GM18502 (cell line): Measurements from ENCODE around the gene ATP6V1B1.

ENCODE experiments used
- ATAC-seq: cut with Tn5 transposase; IDR thresholded peaks from one replicate; pipeline ENCODE4 v1.9.1; 2021; ENCODE audit warnings: mild to moderate bottlenecking; ENCODE audit not compliant: unreplicated experiment, poor library complexity

Gene ATP6V1B1

GRCh38 chr2:70923378-70924015, 12.2 kb upstream of the ATP6V1B1 start:
- no peak for ATAC-seq

GRCh38 chr2:70926042-70926441, 9.7 kb upstream of the ATP6V1B1 start:
- no peak for ATAC-seq

- no peak for ATAC-seq
Measured at GRCh38 chr2:70927138-70927537, 8.6 kb upstream of the ATP6V1B1 start.

- ATAC-seq, result no peak
Measured at GRCh38 chr2:70927641-70928040, 8.1 kb upstream of the ATP6V1B1 start.

GRCh38 chr2:70928366-70928765, 7.3 kb upstream of the ATP6V1B1 start:
- no peak for ATAC-seq

- ATAC-seq, result no peak
Measured at GRCh38 chr2:70930371-70931329, 5.0 kb upstream of the ATP6V1B1 start.

- ATAC-seq, result no peak
Measured at GRCh38 chr2:70931376-70932000, 4.2 kb upstream of the ATP6V1B1 start.

GRCh38 chr2:70932631-70933230, 3.0 kb upstream of the ATP6V1B1 start:
- ATAC-seq, result no peak

GRCh38 chr2:70934981-70935380, 719 bp upstream of the ATP6V1B1 start:
- ATAC-seq, result no peak

- ATAC-seq, result no peak
Measured at GRCh38 chr2:70936165-70936978, 672 bp downstream of the ATP6V1B1 start.

GRCh38 chr2:70936979-70937811, 1.5 kb downstream of the ATP6V1B1 start:
- no peak for ATAC-seq

GRCh38 chr2:70937866-70938585, 2.3 kb downstream of the ATP6V1B1 start:
- ATAC-seq, result no peak

GRCh38 chr2:70938586-70938950, 2.9 kb downstream of the ATP6V1B1 start:
- no peak for ATAC-seq

- ATAC-seq, result no peak
Measured at GRCh38 chr2:70939001-70939838, 3.5 kb downstream of the ATP6V1B1 start.

- ATAC-seq, result no peak
Measured at GRCh38 chr2:70939839-70940580, 4.3 kb downstream of the ATP6V1B1 start.

- ATAC-seq, result no peak
Measured at GRCh38 chr2:70941186-70941585, 5.5 kb downstream of the ATP6V1B1 start.

GRCh38 chr2:70941701-70942100, 6.0 kb downstream of the ATP6V1B1 start:
- no peak for ATAC-seq
